ENCODE data around the gene MKRN1.

- TF ChIP-seq CTCF (IDR thresholded peaks at IDR 0.05) (no peak), POLR2AphosphoS5 (IDR thresholded peaks at IDR 0.05) (no peak)
These were observed 53.2 kb downstream of the MKRN1 start for GRCh38 chr7:140426130-140426529.
